ENCODE data around the gene CDK5RAP2. TPM values are rescaled to one million over a fixed set of nuclear protein-coding genes. Genes with fewer than 3 reads are reported as not detected.

Gene CDK5RAP2
- total and polyA plus RNA-seq, 10 of the 15 experiments (the other 5 are each of a cell fraction or from before 2014, with no cell fraction given): 16.2 to 53.5 (median 34.5) TPM

DNA sequence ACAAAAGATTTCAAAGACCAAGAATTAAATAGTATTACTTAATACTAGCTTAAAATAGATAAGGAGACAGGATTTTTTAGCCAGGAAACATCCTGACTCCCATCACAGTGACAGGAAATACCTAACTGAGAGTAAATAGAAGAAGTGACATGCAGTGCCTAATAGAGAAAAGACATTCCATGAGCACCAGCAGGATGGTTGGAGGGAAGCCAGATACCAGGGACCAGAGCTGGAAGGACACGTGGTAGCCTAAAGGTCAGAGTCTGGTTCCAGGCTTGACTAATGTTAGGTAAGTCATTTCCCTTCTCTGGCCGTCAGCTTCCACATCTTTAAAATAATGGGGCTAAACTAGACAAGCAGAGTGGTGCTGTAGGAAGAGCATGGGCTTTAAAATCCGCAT, 41.6 kb downstream of the CDK5RAP2 start:
- BruUV-seq (replicated peaks): no TSS peak
- no peaks in the 10 kb centered on the region for H4K20me1 ChIP-seq (ENCODE audit: control insufficient read depth, insufficient read depth)
- peaks cover 8 to 26% of the 10 kb centered on the region in 2 experiments; a peak in 3 of 4 replicates for H3K36me3 ChIP-seq (ENCODE audit: control insufficient read depth in 2 of 2, insufficient read depth in 2 of 2, low read length in 1 of 2)
- H3K9ac ChIP-seq (ENCODE audit: control insufficient read depth, insufficient read depth, low read length): no peak overlapping the region
- H3K4me3 ChIP-seq: no peak overlapping the region
- ATAC-seq (no peak), FAIRE-seq (no peak), DNase-seq (ENCODE audit: low read depth, low spot score) (no peak)
- no peaks in the 10 kb centered on the region for H3K9me3 ChIP-seq (replicated peaks; ENCODE audit: control insufficient read depth, insufficient read depth, low read length)
- ChIA-PET RAD21 (ENCODE audit: unreplicated experiment) (no interaction called here), POLR2A (no interaction called here), SMC1A (ENCODE audit: uncharacterized antibody, unreplicated experiment) (no interaction called here), CTCF (interaction anchor here (0.7 to 1.3 kb wide), 2 partner anchors 9 to 87 kb away, joined by 3 to 5 read pairs; no protein-coding TSS in a partner anchor)
- H3K27me3 ChIP-seq (replicated peaks in 1 of 2; ENCODE audit: control insufficient read depth in 2 of 2, insufficient read depth in 2 of 2, low read length in 1 of 2): no peaks in the 10 kb centered on the region
- no peak overlapping the region for H3K27ac ChIP-seq (ENCODE audit: control insufficient read depth, insufficient read depth)
- 100% methylated on average over 3 of the region's 3 CpGs for WGBS (ENCODE audit: insufficient coverage, insufficient replicate concordance, low lambda C conversion rate, missing lambda C conversion rate)
- H3K79me2 ChIP-seq (ENCODE audit: control insufficient read depth, insufficient read depth, low read length): no peaks in the 10 kb centered on the region
- H2AFZ ChIP-seq (ENCODE audit: control insufficient read depth, low read depth, low read length): no peak overlapping the region
- in situ Hi-C loops (cut with MboI) (no loop called here), intact Hi-C loops (cut with micrococcal nuclease; ENCODE audit: unreplicated experiment) (no loop called here)
- H3K4me2 ChIP-seq (ENCODE audit: control insufficient read depth, insufficient read depth): no peak overlapping the region
- H3K4me1 ChIP-seq (ENCODE audit: control insufficient read depth, insufficient read depth, low read length): no peaks in the 10 kb centered on the region
- TF ChIP-seq, protein P1, sequence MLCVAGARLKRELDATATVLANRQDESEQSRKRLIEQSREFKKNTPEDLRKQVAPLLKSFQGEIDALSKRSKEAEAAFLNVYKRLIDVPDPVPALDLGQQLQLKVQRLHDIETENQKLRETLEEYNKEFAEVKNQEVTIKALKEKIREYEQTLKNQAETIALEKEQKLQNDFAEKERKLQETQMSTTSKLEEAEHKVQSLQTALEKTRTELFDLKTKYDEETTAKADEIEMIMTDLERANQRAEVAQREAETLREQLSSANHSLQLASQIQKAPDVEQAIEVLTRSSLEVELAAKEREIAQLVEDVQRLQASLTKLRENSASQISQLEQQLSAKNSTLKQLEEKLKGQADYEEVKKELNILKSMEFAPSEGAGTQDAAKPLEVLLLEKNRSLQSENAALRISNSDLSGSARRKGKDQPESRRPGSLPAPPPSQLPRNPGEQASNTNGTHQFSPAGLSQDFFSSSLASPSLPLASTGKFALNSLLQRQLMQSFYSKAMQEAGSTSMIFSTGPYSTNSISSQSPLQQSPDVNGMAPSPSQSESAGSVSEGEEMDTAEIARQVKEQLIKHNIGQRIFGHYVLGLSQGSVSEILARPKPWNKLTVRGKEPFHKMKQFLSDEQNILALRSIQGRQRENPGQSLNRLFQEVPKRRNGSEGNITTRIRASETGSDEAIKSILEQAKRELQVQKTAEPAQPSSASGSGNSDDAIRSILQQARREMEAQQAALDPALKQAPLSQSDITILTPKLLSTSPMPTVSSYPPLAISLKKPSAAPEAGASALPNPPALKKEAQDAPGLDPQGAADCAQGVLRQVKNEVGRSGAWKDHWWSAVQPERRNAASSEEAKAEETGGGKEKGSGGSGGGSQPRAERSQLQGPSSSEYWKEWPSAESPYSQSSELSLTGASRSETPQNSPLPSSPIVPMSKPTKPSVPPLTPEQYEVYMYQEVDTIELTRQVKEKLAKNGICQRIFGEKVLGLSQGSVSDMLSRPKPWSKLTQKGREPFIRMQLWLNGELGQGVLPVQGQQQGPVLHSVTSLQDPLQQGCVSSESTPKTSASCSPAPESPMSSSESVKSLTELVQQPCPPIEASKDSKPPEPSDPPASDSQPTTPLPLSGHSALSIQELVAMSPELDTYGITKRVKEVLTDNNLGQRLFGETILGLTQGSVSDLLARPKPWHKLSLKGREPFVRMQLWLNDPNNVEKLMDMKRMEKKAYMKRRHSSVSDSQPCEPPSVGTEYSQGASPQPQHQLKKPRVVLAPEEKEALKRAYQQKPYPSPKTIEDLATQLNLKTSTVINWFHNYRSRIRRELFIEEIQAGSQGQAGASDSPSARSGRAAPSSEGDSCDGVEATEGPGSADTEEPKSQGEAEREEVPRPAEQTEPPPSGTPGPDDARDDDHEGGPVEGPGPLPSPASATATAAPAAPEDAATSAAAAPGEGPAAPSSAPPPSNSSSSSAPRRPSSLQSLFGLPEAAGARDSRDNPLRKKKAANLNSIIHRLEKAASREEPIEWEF (IDR thresholded peaks at IDR 0.05; ENCODE audit: insufficient replicate concordance, low read depth, low read length): no peak
- TF ChIP-seq RAD21 (IDR thresholded peaks at IDR 0.05; ENCODE audit: insufficient read depth, low read depth, low read length) (no peak), CBX5 (IDR thresholded peaks at IDR 0.05; ENCODE audit: low read depth) (no peak), ZNF217 (IDR thresholded peaks at IDR 0.05) (no peak), FOXK2 (IDR thresholded peaks at IDR 0.05) (no peak), POLR2AphosphoS2 (IDR thresholded peaks at IDR 0.05; ENCODE audit: low read depth, low read length) (no peak), BHLHE40 (IDR thresholded peaks at IDR 0.05; ENCODE audit: borderline replicate concordance in 1 of 2, low read depth in 2 of 2, low read length in 1 of 2) (no peak)
- TF ChIP-seq, protein P2, sequence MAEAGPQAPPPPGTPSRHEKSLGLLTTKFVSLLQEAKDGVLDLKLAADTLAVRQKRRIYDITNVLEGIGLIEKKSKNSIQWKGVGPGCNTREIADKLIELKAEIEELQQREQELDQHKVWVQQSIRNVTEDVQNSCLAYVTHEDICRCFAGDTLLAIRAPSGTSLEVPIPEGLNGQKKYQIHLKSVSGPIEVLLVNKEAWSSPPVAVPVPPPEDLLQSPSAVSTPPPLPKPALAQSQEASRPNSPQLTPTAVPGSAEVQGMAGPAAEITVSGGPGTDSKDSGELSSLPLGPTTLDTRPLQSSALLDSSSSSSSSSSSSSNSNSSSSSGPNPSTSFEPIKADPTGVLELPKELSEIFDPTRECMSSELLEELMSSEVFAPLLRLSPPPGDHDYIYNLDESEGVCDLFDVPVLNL (IDR thresholded peaks at IDR 0.05; ENCODE audit: low read depth, low read length): no peak
- TF ChIP-seq, protein P3, sequence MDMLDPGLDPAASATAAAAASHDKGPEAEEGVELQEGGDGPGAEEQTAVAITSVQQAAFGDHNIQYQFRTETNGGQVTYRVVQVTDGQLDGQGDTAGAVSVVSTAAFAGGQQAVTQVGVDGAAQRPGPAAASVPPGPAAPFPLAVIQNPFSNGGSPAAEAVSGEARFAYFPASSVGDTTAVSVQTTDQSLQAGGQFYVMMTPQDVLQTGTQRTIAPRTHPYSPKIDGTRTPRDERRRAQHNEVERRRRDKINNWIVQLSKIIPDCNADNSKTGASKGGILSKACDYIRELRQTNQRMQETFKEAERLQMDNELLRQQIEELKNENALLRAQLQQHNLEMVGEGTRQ (IDR thresholded peaks at IDR 0.05; ENCODE audit: borderline replicate concordance, low read depth, low read length): no peak
- TF ChIP-seq, protein P4, sequence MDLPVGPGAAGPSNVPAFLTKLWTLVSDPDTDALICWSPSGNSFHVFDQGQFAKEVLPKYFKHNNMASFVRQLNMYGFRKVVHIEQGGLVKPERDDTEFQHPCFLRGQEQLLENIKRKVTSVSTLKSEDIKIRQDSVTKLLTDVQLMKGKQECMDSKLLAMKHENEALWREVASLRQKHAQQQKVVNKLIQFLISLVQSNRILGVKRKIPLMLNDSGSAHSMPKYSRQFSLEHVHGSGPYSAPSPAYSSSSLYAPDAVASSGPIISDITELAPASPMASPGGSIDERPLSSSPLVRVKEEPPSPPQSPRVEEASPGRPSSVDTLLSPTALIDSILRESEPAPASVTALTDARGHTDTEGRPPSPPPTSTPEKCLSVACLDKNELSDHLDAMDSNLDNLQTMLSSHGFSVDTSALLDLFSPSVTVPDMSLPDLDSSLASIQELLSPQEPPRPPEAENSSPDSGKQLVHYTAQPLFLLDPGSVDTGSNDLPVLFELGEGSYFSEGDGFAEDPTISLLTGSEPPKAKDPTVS (IDR thresholded peaks at IDR 0.05; ENCODE audit: low read depth, low read length): no peak
- TF ChIP-seq, protein P5, sequence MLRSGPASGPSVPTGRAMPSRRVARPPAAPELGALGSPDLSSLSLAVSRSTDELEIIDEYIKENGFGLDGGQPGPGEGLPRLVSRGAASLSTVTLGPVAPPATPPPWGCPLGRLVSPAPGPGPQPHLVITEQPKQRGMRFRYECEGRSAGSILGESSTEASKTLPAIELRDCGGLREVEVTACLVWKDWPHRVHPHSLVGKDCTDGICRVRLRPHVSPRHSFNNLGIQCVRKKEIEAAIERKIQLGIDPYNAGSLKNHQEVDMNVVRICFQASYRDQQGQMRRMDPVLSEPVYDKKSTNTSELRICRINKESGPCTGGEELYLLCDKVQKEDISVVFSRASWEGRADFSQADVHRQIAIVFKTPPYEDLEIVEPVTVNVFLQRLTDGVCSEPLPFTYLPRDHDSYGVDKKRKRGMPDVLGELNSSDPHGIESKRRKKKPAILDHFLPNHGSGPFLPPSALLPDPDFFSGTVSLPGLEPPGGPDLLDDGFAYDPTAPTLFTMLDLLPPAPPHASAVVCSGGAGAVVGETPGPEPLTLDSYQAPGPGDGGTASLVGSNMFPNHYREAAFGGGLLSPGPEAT (IDR thresholded peaks at IDR 0.05; ENCODE audit: low read depth): no peak
- TF ChIP-seq, protein P6, sequence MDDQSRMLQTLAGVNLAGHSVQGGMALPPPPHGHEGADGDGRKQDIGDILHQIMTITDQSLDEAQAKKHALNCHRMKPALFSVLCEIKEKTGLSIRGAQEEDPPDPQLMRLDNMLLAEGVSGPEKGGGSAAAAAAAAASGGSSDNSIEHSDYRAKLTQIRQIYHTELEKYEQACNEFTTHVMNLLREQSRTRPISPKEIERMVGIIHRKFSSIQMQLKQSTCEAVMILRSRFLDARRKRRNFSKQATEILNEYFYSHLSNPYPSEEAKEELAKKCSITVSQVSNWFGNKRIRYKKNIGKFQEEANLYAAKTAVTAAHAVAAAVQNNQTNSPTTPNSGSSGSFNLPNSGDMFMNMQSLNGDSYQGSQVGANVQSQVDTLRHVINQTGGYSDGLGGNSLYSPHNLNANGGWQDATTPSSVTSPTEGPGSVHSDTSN (IDR thresholded peaks at IDR 0.05; ENCODE audit: insufficient replicate concordance, low read depth, low read length): no peak
